NCI-H2196 (cell line): Measurements from ENCODE around the gene VAX1.
"Not testable (repeated sequence)": the region's sequence is repeated elsewhere in the genome, so short reads cannot be mapped to it uniquely, and the experiment has no call there.

Experiments used
- DNase-seq: peaks from one replicate; lab custom pipeline; 2025; ENCODE audit not compliant: unreplicated experiment; lab: John Stamatoyannopoulos, UW

The VAX1 gene

DNA sequence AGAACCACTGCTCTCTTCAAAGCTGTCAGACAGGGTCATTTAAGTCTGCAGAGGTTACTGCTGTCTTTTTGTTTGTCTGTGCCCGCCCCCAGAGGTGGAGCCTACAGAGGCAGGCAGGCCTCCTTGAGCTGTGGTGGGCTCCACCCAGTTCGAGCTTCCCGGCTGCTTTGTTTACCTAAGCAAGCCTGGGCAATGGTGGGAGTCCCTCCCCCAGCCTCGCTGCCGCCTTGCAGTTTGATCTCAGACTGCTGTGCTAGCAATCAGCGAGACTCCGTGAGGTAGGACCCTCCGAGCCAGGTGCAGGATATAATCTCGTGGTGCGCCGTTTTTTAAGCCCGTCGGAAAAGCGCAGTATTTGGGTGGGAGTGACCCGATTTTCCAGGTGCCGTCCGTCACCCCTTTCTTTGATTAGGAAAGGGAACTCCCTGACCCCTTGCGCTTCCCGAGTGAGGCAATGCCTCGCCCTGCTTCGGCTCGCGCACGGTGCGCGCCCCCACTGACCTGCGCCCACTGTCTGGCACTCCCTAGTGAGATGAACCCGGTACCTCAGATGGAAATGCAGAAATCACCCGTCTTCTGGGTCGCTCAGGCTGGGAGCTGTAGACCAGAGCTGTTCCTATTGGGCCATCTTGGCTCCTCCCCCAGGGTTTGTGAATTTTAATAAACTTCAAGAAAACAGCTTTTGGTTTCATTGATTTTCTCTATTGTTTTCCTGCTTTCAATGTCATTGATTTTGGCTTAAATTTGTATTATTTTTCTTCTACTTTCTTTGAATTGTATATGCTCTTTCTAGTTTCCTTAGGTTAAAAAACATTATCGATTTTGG, 53.4 kb downstream of the VAX1 start:
- not testable (repeated sequence) for DNase-seq
